Measurements from ENCODE around the gene SFN. TPM values are rescaled to one million over a fixed set of nuclear protein-coding genes. Genes with fewer than 3 reads are reported as not detected.
A peak's percentile ranks its signal among the peaks of the same experiment; 100 is the strongest.

SFN gene
- total and polyA plus RNA-seq, 2 of the 13 experiments (the other 11 are each of a cell fraction or from before 2014, with no cell fraction given): 4.3 to 5.6 TPM

DNA sequence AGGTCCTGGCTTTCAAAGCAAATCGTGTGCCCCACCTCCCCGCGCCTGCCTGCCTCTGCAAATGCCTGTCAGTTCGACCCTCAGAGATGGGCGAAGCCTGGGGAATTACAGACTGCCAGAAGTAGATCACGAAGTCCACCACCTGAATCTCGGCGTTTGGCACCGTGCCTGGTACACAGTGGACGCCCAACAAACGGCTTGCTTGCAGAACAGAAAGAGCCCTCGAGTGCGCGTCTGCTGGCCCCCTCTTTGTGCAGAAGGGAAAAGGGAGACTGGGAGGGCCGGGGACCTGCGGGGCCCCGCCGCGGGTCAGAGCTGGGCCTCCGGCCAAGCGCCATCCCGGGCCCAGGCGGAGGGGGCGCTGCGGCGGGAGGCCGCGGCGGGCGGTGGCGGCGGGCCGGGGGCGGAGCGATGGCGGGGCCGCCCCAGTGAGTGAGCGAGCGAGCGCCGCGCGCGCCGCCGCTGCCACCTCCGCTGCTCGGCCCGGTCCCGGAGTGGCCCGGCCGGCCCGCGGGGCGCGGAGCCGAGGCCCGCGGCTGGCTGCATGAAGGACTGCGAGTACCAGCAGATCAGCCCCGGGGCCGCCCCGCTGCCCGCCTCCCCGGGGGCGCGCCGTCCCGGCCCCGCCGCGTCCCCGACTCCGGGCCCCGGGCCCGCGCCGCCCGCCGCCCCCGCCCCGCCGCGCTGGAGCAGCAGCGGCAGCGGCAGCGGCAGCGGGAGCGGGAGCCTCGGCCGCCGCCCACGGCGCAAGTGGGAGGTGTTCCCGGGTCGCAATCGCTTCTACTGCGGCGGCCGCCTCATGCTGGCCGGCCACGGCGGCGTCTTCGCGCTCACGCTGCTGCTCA lies 36.5 kb upstream of the SFN start, which contains the start of gene ZDHHC18 (continued):
- TF ChIP-seq ZSCAN31 (CRISPR knock-in tag; IDR thresholded peaks at IDR 0.05; ENCODE audit: low read depth) (no peak), SPEN (CRISPR knock-in tag; IDR thresholded peaks at IDR 0.05; ENCODE audit: low read depth) (no peak), HIVEP1 (CRISPR knock-in tag; IDR thresholded peaks at IDR 0.05) (no peak), USF2 (IDR thresholded peaks at IDR 0.05; ENCODE audit: low read depth, low read length) (no peak), USF2 (CRISPR knock-in tag; IDR thresholded peaks at IDR 0.05; ENCODE audit: borderline replicate concordance) (no peak), RBM39 (IDR thresholded peaks at IDR 0.05; ENCODE audit: low read depth, low read length, poor library complexity, severe bottlenecking) (no peak), TRIM24 (CRISPR knock-in tag; IDR thresholded peaks at IDR 0.05) (no peak), ZBTB21 (CRISPR knock-in tag; IDR thresholded peaks at IDR 0.05) (no peak), SIN3B (IDR thresholded peaks at IDR 0.05; ENCODE audit: low read length) (no peak)
- TF ChIP-seq, protein P1, sequence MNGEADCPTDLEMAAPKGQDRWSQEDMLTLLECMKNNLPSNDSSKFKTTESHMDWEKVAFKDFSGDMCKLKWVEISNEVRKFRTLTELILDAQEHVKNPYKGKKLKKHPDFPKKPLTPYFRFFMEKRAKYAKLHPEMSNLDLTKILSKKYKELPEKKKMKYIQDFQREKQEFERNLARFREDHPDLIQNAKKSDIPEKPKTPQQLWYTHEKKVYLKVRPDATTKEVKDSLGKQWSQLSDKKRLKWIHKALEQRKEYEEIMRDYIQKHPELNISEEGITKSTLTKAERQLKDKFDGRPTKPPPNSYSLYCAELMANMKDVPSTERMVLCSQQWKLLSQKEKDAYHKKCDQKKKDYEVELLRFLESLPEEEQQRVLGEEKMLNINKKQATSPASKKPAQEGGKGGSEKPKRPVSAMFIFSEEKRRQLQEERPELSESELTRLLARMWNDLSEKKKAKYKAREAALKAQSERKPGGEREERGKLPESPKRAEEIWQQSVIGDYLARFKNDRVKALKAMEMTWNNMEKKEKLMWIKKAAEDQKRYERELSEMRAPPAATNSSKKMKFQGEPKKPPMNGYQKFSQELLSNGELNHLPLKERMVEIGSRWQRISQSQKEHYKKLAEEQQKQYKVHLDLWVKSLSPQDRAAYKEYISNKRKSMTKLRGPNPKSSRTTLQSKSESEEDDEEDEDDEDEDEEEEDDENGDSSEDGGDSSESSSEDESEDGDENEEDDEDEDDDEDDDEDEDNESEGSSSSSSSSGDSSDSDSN (CRISPR knock-in tag; IDR thresholded peaks at IDR 0.05): peak; percentile 67
- TF ChIP-seq, protein P2, sequence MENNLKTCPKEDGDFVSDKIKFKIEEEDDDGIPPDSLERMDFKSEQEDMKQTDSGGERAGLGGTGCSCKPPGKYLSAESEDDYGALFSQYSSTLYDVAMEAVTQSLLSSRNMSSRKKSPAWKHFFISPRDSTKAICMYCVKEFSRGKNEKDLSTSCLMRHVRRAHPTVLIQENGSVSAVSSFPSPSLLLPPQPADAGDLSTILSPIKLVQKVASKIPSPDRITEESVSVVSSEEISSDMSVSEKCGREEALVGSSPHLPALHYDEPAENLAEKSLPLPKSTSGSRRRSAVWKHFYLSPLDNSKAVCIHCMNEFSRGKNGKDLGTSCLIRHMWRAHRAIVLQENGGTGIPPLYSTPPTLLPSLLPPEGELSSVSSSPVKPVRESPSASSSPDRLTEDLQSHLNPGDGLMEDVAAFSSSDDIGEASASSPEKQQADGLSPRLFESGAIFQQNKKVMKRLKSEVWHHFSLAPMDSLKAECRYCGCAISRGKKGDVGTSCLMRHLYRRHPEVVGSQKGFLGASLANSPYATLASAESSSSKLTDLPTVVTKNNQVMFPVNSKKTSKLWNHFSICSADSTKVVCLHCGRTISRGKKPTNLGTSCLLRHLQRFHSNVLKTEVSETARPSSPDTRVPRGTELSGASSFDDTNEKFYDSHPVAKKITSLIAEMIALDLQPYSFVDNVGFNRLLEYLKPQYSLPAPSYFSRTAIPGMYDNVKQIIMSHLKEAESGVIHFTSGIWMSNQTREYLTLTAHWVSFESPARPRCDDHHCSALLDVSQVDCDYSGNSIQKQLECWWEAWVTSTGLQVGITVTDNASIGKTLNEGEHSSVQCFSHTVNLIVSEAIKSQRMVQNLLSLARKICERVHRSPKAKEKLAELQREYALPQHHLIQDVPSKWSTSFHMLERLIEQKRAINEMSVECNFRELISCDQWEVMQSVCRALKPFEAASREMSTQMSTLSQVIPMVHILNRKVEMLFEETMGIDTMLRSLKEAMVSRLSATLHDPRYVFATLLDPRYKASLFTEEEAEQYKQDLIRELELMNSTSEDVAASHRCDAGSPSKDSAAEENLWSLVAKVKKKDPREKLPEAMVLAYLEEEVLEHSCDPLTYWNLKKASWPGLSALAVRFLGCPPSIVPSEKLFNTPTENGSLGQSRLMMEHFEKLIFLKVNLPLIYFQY (CRISPR knock-in tag; IDR thresholded peaks at IDR 0.05; ENCODE audit: borderline replicate concordance): peak; percentile 62; the same call in 1 of the 2 replicates

Measured in HepG2 (cell line).